AG10803 (cell line): ENCODE results near the gene ATP6V1G2.
"Not testable (repeated sequence)": the region's sequence is repeated elsewhere in the genome, so short reads cannot be mapped to it uniquely, and the experiment has no call there.

ENCODE experiments used
- DNase-seq: peaks from one replicate; pipeline ENCODE4 v3.0.0; 2010; ENCODE audit warnings: low read depth
- H3K4me3 ChIP-seq: 2 replicates; pipeline ENCODE4 v1.5.1; 2011; ENCODE audit warnings: mild to moderate bottlenecking, low read length, control low read depth
- CTCF ChIP-seq: conservative IDR thresholded peaks from 2 replicates; pipeline ENCODE4 v1.5.1; 2011; ENCODE audit warnings: mild to moderate bottlenecking, low read length, control low read depth, inconsistent platforms

The ATP6V1G2 gene

GRCh38 chr6:31498748-31499147 is 47.7 kb downstream of the ATP6V1G2 start:
- peak overlapping the region; percentile 37 for H3K4me3 ChIP-seq
- no peak for TF ChIP-seq CTCF
- DNase-seq: no peak

GRCh38 chr6:31497531-31498476 is 48.6 kb downstream of the ATP6V1G2 start, which contains the start of gene MICB:
MICB (plus strand) TSS chr6:31498145; CDS start chr6:31498194, 49 bp downstream.
- no peak for TF ChIP-seq CTCF
- peak within 1 kb of the TSS; percentile 75 for H3K4me3 ChIP-seq
- DNase-seq: peak; percentile 60

- peak overlapping the region; percentile 75 for H3K4me3 ChIP-seq
- DNase-seq: not testable (repeated sequence)
Measured at GRCh38 chr6:31496826-31497225, 49.6 kb downstream of the ATP6V1G2 start.

GRCh38 chr6:31495580-31495979 is 50.8 kb downstream of the ATP6V1G2 start:
- peak; percentile 69 for DNase-seq
- H3K4me3 ChIP-seq: peak overlapping the region; percentile 79
- no peak for TF ChIP-seq CTCF
